K562 (cell line): ENCODE measurements around the gene DAB1. TPM values are rescaled to one million over a fixed set of nuclear protein-coding genes. Genes with fewer than 3 reads are reported as not detected.

Source experiments
- MGA ChIP-seq: fragments of 450-650 bp; IDR thresholded peaks from 2 replicates; pipeline ENCODE4 v1.6.1; 2016; ENCODE audit warnings: mild to moderate bottlenecking, moderate library complexity
- polyA plus RNA-seq, 8 experiments: library from polyadenylated mRNA; depleted of rRNA in 4 of 8; stranded (reverse) in 5 of 8; unstranded in 3 of 8; fragments of >200 nt; fragmentation: Nextera tagmentation in 2 of 8; fragmentation: Illumina TruSeq in 1 of 8; extraction: Ambion mirVana in 2 of 8; extraction: Trizol in 1 of 8; gene quantifications; 2 replicates each; pipeline versions ENCODE4 v1.2.1 to v1.2.3, GENCODE V29; 2011 to 2014; ENCODE audit warnings: inconsistent platforms in 1 of 8, missing spikeins in 1 of 8
- total RNA-seq, 7 experiments: library from RNA; depleted of rRNA in 6 of 7; stranded (reverse); fragments of >200 nt in 6 of 7; fragmentation: Illumina TruSeq in 2 of 7; extraction: Trizol in 2 of 7; gene quantifications; 2 replicates each; pipeline versions ENCODE4 v1.2.1 to v1.2.3, GENCODE V29; 2011 to 2021; ENCODE audit warnings: low replicate concordance in 1 of 7

DAB1 gene
- total and polyA plus RNA-seq, 9 of the 15 experiments (the other 6 are each of a cell fraction or from before 2014, with no cell fraction given): not detected

GRCh38 chr1:57118948-57119603 is 304.8 kb downstream of the DAB1 start (continued):
- TF ChIP-seq MGA: no peak
